Measurements from ENCODE around the gene DGKA.
"Not testable (repeated sequence)": the region's sequence is repeated elsewhere in the genome, so short reads cannot be mapped to it uniquely, and the experiment has no call there.

- not testable (repeated sequence) for TF ChIP-seq POLR2A, CTCF (IDR thresholded peaks at IDR 0.05)
Observed at GRCh38 chr12:55919032-55919431, 11.9 kb upstream of the DGKA start.
